CD4-positive, alpha-beta T cell treated with Interleukin-6 for 4 hours (primary cell): ENCODE measurements around the gene CA6.
A peak's percentile ranks its signal among the peaks of the same experiment; 100 is the strongest.
"Not testable (repeated sequence)": the region's sequence is repeated elsewhere in the genome, so short reads cannot be mapped to it uniquely, and the experiment has no call there.

Source experiments
- DNase-seq: peaks from one replicate; pipeline ENCODE4 v3.0.0-alpha.2; 2020; ENCODE audit warnings: mixed read lengths

CA6 gene

GRCh38 chr1:9006956-9007615 lies 61.4 kb downstream of the CA6 start:
- no peak for DNase-seq

DNA sequence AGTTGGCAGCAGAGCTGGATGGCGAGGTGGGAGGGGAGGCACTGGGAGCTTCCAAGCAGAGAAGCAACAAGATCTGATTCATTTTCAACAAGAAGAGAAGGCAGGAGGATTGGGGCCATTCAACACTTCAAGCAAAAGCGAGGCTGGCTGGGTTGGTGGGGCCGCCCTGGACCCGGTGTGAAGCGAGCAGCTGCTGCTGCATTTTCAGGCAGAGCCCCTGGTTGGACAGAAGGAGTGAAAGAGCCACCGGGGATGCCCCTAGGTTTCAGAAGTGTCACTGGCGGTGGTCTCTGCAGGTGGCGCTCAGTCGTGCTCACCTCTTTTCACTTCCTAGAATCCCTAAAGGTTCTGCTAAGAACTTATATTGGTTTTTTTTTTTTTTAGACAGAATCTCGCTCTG lies 62.6 kb downstream of the CA6 start:
- no peak for DNase-seq

DNA sequence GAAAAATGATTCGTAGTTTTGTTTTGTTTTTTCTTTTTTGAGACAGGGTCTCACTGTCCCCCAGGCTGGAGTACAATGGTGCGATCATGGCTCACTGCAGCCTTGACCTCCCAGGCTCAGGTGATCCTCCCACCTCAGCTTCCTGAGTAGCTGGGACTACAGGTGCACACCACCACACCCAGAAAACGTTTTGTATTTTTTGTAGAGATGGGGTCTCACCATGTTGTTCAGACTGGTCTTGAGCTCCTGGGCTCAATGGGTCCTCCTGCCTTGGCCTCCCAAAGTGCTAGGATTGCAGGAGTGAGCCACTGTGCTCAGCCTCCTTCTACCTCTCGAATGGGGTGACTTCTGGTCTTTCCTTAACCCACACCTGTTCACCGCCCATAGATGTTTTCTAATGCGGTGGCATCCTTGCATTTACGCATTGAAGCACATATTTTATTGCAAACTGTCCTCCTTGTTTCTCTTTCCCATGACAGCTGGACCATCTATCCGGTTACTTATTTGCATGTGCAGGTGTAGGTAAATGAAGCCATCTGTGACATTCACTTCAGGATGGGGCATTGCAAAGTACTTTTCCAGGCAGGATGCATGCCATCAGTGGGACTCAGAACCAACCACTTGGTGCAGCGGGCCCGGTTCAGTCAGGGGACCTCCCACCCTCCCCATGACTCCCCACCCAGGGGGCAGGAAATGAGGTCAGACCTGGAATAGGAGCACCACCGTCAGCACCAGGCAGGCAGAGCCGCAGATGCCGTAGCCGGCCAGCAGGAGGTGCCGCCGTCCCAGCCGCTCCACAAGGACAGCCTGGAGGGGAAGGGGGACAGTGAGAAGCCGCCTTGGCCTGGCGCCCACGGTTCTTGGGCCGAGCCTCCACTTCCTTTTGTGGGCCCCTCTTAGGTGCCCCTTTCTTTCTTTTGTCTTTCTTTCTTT lies 64.0 kb downstream of the CA6 start:
- peak; percentile 14 for DNase-seq

- no peak for DNase-seq
Measured at GRCh38 chr1:9010781-9011323, 65.2 kb downstream of the CA6 start.

GRCh38 chr1:9013819-9014218 lies 68.2 kb downstream of the CA6 start:
- DNase-seq: no peak

GRCh38 chr1:9014475-9015375 lies 69.1 kb downstream of the CA6 start:
- no peak for DNase-seq

DNA sequence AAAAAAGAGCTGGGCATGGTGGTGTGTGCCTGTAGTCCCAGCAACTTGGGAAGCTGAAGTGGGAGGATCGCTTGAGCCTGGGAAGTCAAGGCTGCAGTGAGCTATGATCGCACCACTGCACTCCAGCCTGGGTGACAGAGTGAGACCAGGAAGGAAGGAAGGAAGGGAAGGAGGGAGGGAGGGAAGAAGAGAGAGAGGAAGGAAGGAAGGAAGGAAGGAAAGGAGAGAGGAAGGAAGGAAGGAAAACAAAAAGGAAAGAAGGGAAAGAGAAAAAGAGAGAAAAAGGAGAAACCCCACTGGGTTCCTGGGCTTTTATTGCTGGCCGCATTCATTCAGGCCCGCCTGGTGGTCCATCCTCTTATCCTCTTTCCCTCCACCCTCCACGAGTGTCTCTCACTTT lies 70.8 kb downstream of the CA6 start:
- no peak for DNase-seq

DNA sequence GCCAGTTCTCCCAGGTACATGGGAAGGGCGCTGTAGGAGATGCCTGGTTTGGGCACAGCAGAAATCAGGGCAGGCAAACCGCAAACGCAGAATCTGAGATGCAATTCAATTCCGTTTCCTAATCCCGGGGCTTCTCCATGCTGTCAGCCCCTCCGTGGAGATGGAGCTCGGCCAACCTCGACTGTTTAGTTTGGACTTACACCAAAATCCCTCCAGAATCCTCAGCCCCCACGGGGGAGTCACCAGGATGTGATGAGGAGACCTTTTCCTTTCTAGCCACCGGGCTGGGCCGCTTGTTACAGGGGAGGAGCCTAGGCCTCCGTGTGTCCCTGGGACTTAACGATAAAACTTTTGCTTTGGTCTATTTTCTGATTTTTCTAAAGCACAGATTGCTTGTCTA lies 72.7 kb downstream of the CA6 start:
- no peak for DNase-seq

- no peak for DNase-seq
Measured at GRCh38 chr1:9019896-9020295, 74.2 kb downstream of the CA6 start.

DNA sequence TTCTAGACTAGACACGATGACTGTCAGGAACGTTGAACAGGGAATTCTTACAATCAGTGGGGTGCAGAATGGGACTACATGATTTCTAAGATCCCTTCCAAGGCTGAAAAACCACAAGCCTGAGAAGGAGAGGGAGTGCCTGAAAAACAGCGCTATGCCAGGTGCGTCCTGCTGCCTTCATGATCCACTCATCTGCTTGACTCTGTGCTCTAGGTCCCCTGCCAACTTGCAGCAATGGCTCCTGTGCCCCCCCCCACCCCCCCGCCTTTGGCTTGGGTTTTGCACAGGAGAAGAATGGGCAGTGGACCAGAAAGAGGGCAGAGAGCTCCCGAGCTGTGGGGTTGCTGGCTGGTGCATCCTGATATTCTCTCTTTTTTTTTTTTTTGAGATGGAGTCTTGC lies 74.6 kb downstream of the CA6 start:
- no peak for DNase-seq

- not testable (repeated sequence) for DNase-seq
Measured at GRCh38 chr1:9022026-9022738, 76.5 kb downstream of the CA6 start.

- DNase-seq: no peak
Measured at GRCh38 chr1:9022773-9023172, 77.1 kb downstream of the CA6 start.
